Measurements from ENCODE around the gene CUL2.
A peak's percentile ranks its signal among the peaks of the same experiment; 100 is the strongest.

The CUL2 gene

DNA sequence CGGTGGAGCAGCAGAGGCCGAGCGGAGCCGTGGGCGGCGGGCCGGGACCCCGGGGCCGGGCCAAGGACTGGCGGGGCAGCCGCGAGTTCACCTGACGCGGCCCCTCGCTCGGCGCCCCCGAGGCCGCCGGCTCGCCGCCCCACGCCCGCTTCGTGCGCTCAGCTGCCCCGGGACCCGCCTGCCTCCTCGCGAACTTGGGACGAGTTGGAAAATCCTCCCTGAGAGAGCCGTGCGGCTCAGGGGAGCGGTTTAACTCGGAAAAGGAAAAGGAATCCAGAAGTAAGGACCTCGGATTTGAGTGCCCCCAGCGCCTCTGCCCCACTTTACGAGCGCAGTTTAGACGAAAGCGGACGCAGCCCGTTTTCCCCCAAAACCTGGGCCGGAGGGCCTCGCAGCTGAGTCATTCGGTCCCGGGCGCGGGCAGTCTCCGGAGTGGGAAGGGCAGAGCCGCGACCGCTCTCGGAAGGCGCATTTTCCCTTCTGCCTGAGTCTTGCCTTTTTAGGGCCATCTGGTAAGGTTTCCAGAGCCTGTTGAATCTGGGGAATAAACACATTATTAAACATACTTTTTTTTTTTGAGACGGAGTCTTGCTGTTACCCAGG is 37.2 kb upstream of the CUL2 start:
- H3K27me3 ChIP-seq (ENCODE audit: insufficient read depth, low read length, poor library complexity): no peaks in the 10 kb centered on the region
- H3K9ac ChIP-seq (ENCODE audit: low read depth, low read length): peak overlapping the region; percentile 96
- ATAC-seq (ENCODE audit: insufficient read depth, low read depth) (peak; percentile 23), DNase-seq (peak; percentile 54)
- peaks cover 37% of the 10 kb centered on the region for H3K79me2 ChIP-seq (ENCODE audit: insufficient read depth, low read length)
- peak overlapping the region; percentile 94 to 97 for H3K4me3 ChIP-seq (ENCODE audit: low read depth in 1 of 2, low read length in 2 of 2)
- no peaks in the 10 kb centered on the region for H3K9me3 ChIP-seq (ENCODE audit: insufficient read depth, low read length, severe bottlenecking)
- peak overlapping the region; percentile 62 for H3K4me2 ChIP-seq (ENCODE audit: insufficient read depth, low read length)
- H2AFZ ChIP-seq (ENCODE audit: low read depth, low read length): peak overlapping the region; percentile 96
- peak overlapping the region; percentile 97 for H3K27ac ChIP-seq (ENCODE audit: low read length)
- TF ChIP-seq, protein P1, sequence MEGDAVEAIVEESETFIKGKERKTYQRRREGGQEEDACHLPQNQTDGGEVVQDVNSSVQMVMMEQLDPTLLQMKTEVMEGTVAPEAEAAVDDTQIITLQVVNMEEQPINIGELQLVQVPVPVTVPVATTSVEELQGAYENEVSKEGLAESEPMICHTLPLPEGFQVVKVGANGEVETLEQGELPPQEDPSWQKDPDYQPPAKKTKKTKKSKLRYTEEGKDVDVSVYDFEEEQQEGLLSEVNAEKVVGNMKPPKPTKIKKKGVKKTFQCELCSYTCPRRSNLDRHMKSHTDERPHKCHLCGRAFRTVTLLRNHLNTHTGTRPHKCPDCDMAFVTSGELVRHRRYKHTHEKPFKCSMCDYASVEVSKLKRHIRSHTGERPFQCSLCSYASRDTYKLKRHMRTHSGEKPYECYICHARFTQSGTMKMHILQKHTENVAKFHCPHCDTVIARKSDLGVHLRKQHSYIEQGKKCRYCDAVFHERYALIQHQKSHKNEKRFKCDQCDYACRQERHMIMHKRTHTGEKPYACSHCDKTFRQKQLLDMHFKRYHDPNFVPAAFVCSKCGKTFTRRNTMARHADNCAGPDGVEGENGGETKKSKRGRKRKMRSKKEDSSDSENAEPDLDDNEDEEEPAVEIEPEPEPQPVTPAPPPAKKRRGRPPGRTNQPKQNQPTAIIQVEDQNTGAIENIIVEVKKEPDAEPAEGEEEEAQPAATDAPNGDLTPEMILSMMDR (IDR thresholded peaks at IDR 0.05; ENCODE audit: borderline replicate concordance, extremely low read depth, low read length, poor library complexity, severe bottlenecking): no peak
- no peak for TF ChIP-seq EZH2 (IDR thresholded peaks at IDR 0.05; ENCODE audit: borderline replicate concordance, low read depth, low read length, severe bottlenecking)
- H3K4me1 ChIP-seq (ENCODE audit: insufficient read depth, low read length): peaks cover 46% of the 10 kb centered on the region
- no peaks in the 10 kb centered on the region for H3K36me3 ChIP-seq (ENCODE audit: insufficient read depth, low read length)
- H4K20me1 ChIP-seq (ENCODE audit: insufficient read depth, low read length): no peaks in the 10 kb centered on the region

DNA sequence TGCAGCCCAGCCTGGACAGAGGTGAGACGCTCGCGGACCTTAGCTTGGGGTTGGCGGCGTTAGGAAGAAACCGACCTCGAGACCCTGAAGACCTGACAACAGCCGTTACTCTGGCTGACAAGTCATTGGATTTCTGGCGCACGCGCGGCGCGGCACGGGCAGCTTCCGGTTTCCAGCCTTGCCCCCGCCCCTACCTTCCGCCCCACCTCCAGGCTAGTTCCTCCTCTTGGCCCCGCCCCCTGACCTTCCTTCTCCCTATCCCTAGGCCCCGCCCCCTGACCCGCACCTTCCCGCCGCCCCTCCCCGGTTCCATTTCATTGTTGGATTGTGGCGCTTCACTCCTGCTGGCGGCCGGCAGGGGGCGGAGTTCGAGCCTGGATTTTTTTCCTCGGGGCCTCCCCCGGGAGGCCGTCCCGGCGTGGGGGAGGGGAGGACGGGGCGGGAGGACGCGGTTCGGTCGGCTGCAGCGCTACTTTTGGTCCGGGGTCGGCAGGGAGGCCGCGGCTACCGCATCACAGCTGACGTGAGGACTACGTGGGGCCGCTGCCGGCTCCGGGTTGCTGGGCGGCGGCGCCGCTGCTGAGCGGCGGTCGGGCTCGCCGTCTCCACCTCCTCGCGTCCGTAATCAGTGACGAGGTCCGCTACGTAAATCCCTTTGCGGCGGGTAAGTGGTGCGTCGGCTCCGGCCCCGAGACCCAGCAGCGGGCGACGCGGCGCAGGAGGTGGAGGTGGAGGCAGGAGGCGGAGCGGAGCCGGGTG is 36.6 kb upstream of the CUL2 start, which contains the start of gene CREM:
Gene CREM, plus strand, starts transcription at position 317 of the 759 bp plus-strand sequence. CDS start 10,990 bp downstream, outside the sequence.
- Histone ChIP-seq H3K36me3 (ENCODE audit: insufficient read depth, low read length) (no peaks in the 10 kb centered on the region), H3K27me3 (ENCODE audit: insufficient read depth, low read length, poor library complexity) (no peaks in the 10 kb centered on the region), H3K9me3 (ENCODE audit: insufficient read depth, low read length, severe bottlenecking) (no peaks in the 10 kb centered on the region), H3K79me2 (ENCODE audit: insufficient read depth, low read length) (peaks cover 34% of the 10 kb centered on the region), H3K9ac (ENCODE audit: low read depth, low read length) (peak within 1 kb of the TSS; percentile 96), H4K20me1 (ENCODE audit: insufficient read depth, low read length) (no peaks in the 10 kb centered on the region), H2AFZ (ENCODE audit: low read depth, low read length) (peak within 1 kb of the TSS; percentile 96), H3K4me2 (ENCODE audit: insufficient read depth, low read length) (peak within 1 kb of the TSS; percentile 62), H3K27ac (ENCODE audit: low read length) (peak within 1 kb of the TSS; percentile 97), H3K4me3 (ENCODE audit: low read depth in 1 of 2, low read length in 2 of 2) (peak within 1 kb of the TSS; percentile 94 to 97), H3K4me1 (ENCODE audit: insufficient read depth, low read length) (peaks cover 40% of the 10 kb centered on the region)
- peak; percentile 80 for ATAC-seq (ENCODE audit: insufficient read depth, low read depth)
- peak; percentile 98 for DNase-seq
- TF ChIP-seq EZH2 (IDR thresholded peaks at IDR 0.05; ENCODE audit: borderline replicate concordance, low read depth, low read length, severe bottlenecking): no peak
- TF ChIP-seq, protein P1 (IDR thresholded peaks at IDR 0.05; ENCODE audit: borderline replicate concordance, extremely low read depth, low read length, poor library complexity, severe bottlenecking): peak; percentile 83

DNA sequence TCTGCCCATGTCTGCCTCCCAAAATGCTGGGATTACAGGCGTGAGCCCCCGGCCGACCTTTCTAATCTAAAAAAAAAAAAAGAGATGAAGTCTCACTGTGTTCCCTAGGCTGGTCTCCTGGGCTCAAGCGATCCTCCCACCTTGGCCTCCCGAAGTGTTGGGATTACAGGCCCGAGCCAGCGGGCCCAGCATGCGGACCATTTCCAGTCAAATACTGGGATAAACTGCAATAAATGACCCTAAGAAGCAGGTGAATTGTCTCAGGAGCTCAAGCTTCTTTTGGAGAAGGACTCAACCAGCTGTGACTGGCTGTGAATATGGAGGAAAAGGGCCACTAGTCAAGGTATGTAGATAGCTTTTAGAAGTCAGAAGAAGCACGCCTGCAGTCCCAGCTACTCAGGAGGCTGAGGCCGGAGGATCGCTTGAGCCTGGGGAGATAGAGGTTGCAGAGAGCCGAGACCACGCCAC is 36.0 kb upstream of the CUL2 start:
- Histone ChIP-seq H2AFZ (ENCODE audit: low read depth, low read length) (peak overlapping the region; percentile 94), H3K27me3 (ENCODE audit: insufficient read depth, low read length, poor library complexity) (no peaks in the 10 kb centered on the region), H3K27ac (ENCODE audit: low read length) (peak overlapping the region; percentile 96), H3K79me2 (ENCODE audit: insufficient read depth, low read length) (peaks cover 32% of the 10 kb centered on the region), H3K9me3 (ENCODE audit: insufficient read depth, low read length, severe bottlenecking) (no peaks in the 10 kb centered on the region), H3K4me3 (ENCODE audit: low read depth in 1 of 2, low read length in 2 of 2) (peak overlapping the region; percentile 27 to 68; a peak in 3 of 4 replicates), H3K4me1 (ENCODE audit: insufficient read depth, low read length) (peaks cover 38% of the 10 kb centered on the region), H3K4me2 (ENCODE audit: insufficient read depth, low read length) (peak overlapping the region; percentile 62), H3K36me3 (ENCODE audit: insufficient read depth, low read length) (no peaks in the 10 kb centered on the region), H3K9ac (ENCODE audit: low read depth, low read length) (peak overlapping the region; percentile 96), H4K20me1 (ENCODE audit: insufficient read depth, low read length) (no peaks in the 10 kb centered on the region)
- DNase-seq (no peak), ATAC-seq (ENCODE audit: insufficient read depth, low read depth) (peak; percentile 17)
- TF ChIP-seq, protein P1 (IDR thresholded peaks at IDR 0.05; ENCODE audit: borderline replicate concordance, extremely low read depth, low read length, poor library complexity, severe bottlenecking): no peak
- TF ChIP-seq EZH2 (IDR thresholded peaks at IDR 0.05; ENCODE audit: borderline replicate concordance, low read depth, low read length, severe bottlenecking): no peak
